Uterus (tissue), 4 donors: Measurements from ENCODE around the gene SHANK2. TPM values are rescaled to one million over a fixed set of nuclear protein-coding genes. Genes with fewer than 3 reads are reported as not detected.

Experiments used
- DNase-seq, 2 donors: peaks; one replicate each; pipeline ENCODE4 v3.0.0-alpha.2; 2019 to 2020
- H3K27ac ChIP-seq, 2 donors: fragments of 200-600 bp; sonication (generic); 1 replicate in 1 of 2; 2 replicates in 1 of 2; pipeline ENCODE4 v1.5.1; 2016 to 2018
- H3K27me3 ChIP-seq, 2 donors: fragments of 200-600 bp; sonication (generic); one replicate each; pipeline ENCODE4 v1.5.1; 2018 to 2019; ENCODE audit warnings: control low read depth in 1 of 2
- H3K36me3 ChIP-seq, 2 donors: fragments of 200-600 bp; sonication (generic); one replicate each; pipeline ENCODE4 v1.5.1; 2019; ENCODE audit warnings: control low read depth in 1 of 2
- H3K4me1 ChIP-seq, 2 donors: fragments of 200-600 bp; sonication (generic); one replicate each; pipeline ENCODE4 v1.5.1; 2018 to 2019; ENCODE audit warnings: control low read depth in 1 of 2
- H3K4me3 ChIP-seq, 2 donors: fragments of 200-600 bp; sonication (generic); 1 replicate in 1 of 2; 2 replicates in 1 of 2; pipeline ENCODE4 v1.5.1; 2018 to 2019; ENCODE audit warnings: mild to moderate bottlenecking in 1 of 2
- H3K9me3 ChIP-seq, 2 donors: fragments of 200-600 bp; sonication (generic); one replicate each; pipeline ENCODE4 v1.5.1; 2019; ENCODE audit warnings: control low read depth in 1 of 2
- CTCF ChIP-seq, 4 experiments: fragments of 200-600 bp in 2 of 4; fragments of 450-650 bp in 2 of 4; sonication (generic) in 2 of 4; IDR thresholded peaks; one replicate each; pipeline ENCODE4 v1.5.1; 2016 to 2019; ENCODE audit warnings: antibody characterized with exemption in 4 of 4, mild to moderate bottlenecking in 2 of 4, moderate library complexity in 1 of 4
- POLR2A ChIP-seq, 2 donors: fragments of 450-650 bp; IDR thresholded peaks; one replicate each; pipeline ENCODE4 v1.6.1; 2016; ENCODE audit warnings: antibody characterized with exemption in 2 of 2, mild to moderate bottlenecking in 1 of 2, moderate library complexity in 1 of 2
- intact Hi-C: fragments of 100-400 bp; cut with DNase I; formaldehyde crosslinking; loops from one replicate; pipeline ENCODE4 v1.15.1; 2023; ENCODE audit warnings: low total_unique reads
- total RNA-seq, 4 donors: library from RNA; depleted of rRNA in 3 of 4; stranded (reverse); fragments of >200 nt in 3 of 4; gene quantifications; one replicate each; pipeline versions ENCODE4 v1.1.0 to v1.2.4, GENCODE V29; 2014 to 2023
- donor health status: DM: yes; HTN: yes; CAD: no.

The SHANK2 gene
- total RNA-seq, 4 donors from 2014 or later, result 0.51 to 6.8 (median 0.99) TPM

- intact Hi-C loops, result no loop called here
- Histone ChIP-seq H3K27me3 (peaks cover 0 to 4% of the 10 kb centered on the region in 2 donors), H3K4me1 (no peaks in the 10 kb centered on the region), H3K4me3 (no peak overlapping the region), H3K27ac (no peak overlapping the region), H3K36me3 (no peaks in the 10 kb centered on the region), H3K9me3 (no peaks in the 10 kb centered on the region)
- TF ChIP-seq CTCF (IDR thresholded peaks at IDR 0.05) (no peak), POLR2A (IDR thresholded peaks at IDR 0.05) (no peak)
- no peak for DNase-seq
Measured at GRCh38 chr11:71210861-71211260, 41.5 kb downstream of the SHANK2 start.

GRCh38 chr11:71209656-71210055, 42.7 kb downstream of the SHANK2 start:
- Histone ChIP-seq H3K4me3 (no peak overlapping the region), H3K9me3 (no peaks in the 10 kb centered on the region), H3K27me3 (peaks cover 0 to 4% of the 10 kb centered on the region in 2 donors), H3K27ac (no peak overlapping the region), H3K4me1 (no peaks in the 10 kb centered on the region), H3K36me3 (no peaks in the 10 kb centered on the region)
- no peak for DNase-seq
- intact Hi-C loops, result no loop called here
- TF ChIP-seq POLR2A (IDR thresholded peaks at IDR 0.05), result no peak
- TF ChIP-seq CTCF (IDR thresholded peaks at IDR 0.05), result no peak

- no peaks in the 10 kb centered on the region for H3K4me1 ChIP-seq
- TF ChIP-seq CTCF (IDR thresholded peaks at IDR 0.05) (no peak), POLR2A (IDR thresholded peaks at IDR 0.05) (no peak)
- no peak for DNase-seq
- no peak overlapping the region for H3K27ac ChIP-seq
- H3K4me3 ChIP-seq, result no peak overlapping the region
- H3K9me3 ChIP-seq, result no peaks in the 10 kb centered on the region
- H3K36me3 ChIP-seq, result no peaks in the 10 kb centered on the region
- H3K27me3 ChIP-seq, result peaks cover 0 to 4% of the 10 kb centered on the region in 2 donors
- intact Hi-C loops, result no loop called here
Measured at GRCh38 chr11:71209181-71209580, 43.2 kb downstream of the SHANK2 start.

- H3K9me3 ChIP-seq, result no peaks in the 10 kb centered on the region
- H3K27ac ChIP-seq, result no peak overlapping the region
- no peaks in the 10 kb centered on the region for H3K36me3 ChIP-seq
- H3K4me3 ChIP-seq, result no peak overlapping the region
- TF ChIP-seq POLR2A (IDR thresholded peaks at IDR 0.05), result no peak
- TF ChIP-seq CTCF (IDR thresholded peaks at IDR 0.05), result no peak
- H3K27me3 ChIP-seq, result peaks cover 0 to 4% of the 10 kb centered on the region in 2 donors
- no peaks in the 10 kb centered on the region for H3K4me1 ChIP-seq
- no peak for DNase-seq
- intact Hi-C loops, result no loop called here
Measured at GRCh38 chr11:71208011-71208774, 44.2 kb downstream of the SHANK2 start.

GRCh38 chr11:71207563-71207962, 44.8 kb downstream of the SHANK2 start:
- no peak for DNase-seq
- Histone ChIP-seq H3K4me1 (no peaks in the 10 kb centered on the region), H3K27me3 (peaks cover 0 to 4% of the 10 kb centered on the region in 2 donors), H3K9me3 (no peaks in the 10 kb centered on the region), H3K36me3 (no peaks in the 10 kb centered on the region), H3K4me3 (no peak overlapping the region), H3K27ac (no peak overlapping the region)
- TF ChIP-seq CTCF (IDR thresholded peaks at IDR 0.05) (no peak), POLR2A (IDR thresholded peaks at IDR 0.05) (no peak)
- intact Hi-C loops, result no loop called here
